Measurements from ENCODE around the gene CNOT9. TPM values are rescaled to one million over a fixed set of nuclear protein-coding genes. Genes with fewer than 3 reads are reported as not detected.

Gene CNOT9
- total and polyA plus RNA-seq, 7 experiments from 2014 or later: 13.7 to 99.6 (median 46.4) TPM

DNA sequence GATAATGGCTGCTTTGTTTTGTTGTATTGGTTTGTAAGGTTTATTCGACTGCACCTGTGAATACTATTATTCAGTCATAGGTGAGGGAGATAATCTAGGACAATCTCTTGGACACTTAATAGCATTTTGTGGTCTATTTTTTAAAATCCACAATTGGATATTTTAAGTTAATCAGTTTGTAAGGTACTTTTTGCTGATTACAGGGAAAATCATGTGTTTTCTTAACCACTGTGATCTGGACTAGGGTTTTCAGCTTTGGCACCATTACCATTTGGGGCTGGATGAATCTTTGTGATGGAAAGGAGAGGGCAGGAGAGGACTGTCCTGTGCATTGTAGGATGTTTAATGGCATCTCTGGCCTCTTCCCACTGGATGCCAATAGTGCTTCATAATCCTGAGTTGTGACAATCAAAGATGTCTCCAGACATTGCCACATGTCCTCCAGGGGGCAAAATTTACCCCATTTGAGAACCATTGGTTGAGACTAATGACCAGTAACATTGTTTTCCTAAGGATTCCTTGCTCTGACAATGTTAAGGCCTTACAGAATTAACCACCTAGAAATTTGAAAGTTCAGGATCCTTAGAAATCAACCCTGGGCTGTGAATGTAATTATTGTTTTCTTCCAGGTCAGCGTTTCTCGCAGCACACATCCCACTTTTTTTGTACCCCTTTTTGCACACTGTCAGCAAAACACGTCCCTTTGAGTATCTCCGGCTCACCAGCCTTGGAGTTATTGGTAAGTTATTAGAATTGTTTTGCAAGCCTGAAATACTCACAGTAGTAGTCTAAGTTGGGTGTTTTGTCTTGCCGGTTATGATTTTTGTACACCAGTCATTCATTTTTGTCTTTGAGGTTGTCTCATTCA is 15.6 kb downstream of the CNOT9 start:
- H3K36me3 Mint-ChIP-seq: peaks cover 0 to 36% (median 26%) of the 10 kb centered on the region in 5 donors
- Histone ChIP-seq H3K27me3 (ENCODE audit: control insufficient read depth in 2 of 2, insufficient read depth in 2 of 2, low read length in 2 of 2) (no peaks in the 10 kb centered on the region), H3K4me3 (ENCODE audit: low read length) (no peak overlapping the region), H3K4me1 (ENCODE audit: control insufficient read depth in 2 of 2, insufficient read depth in 2 of 2, low read length in 2 of 2) (no peaks in the 10 kb centered on the region), H3K27ac (ENCODE audit: low read depth, low read length) (no peak overlapping the region), H3K9me3 (ENCODE audit: control insufficient read depth in 2 of 3, low read length in 3 of 3) (no peaks in the 10 kb centered on the region), H3K36me3 (ENCODE audit: control insufficient read depth in 2 of 3, insufficient read depth in 3 of 3, low read length in 3 of 3) (peaks cover 15 to 66% (median 16%) of the 10 kb centered on the region in 3 experiments)
- no peaks in the 10 kb centered on the region for H3K27me3 Mint-ChIP-seq
- intact Hi-C loops (cut with micrococcal nuclease): loop anchor here in 1 of 2 donors (2.0 kb wide), 1 partner anchor 15 kb away; the partner anchor contains the start of genes CNOT9 and USP37
- no peak for DNase-seq
- no peak overlapping the region for H3K4me3 Mint-ChIP-seq
- no peaks in the 10 kb centered on the region for H3K9me3 Mint-ChIP-seq
- ATAC-seq: no peak
- ChIA-PET CTCF (no interaction called here), POLR2A (no interaction called here)
- peaks cover 0 to 27% (median 7%) of the 10 kb centered on the region in 7 donors for H3K4me1 Mint-ChIP-seq
- H3K27ac Mint-ChIP-seq: peak overlapping the region in 1 of 9 donors; percentile 56

DNA sequence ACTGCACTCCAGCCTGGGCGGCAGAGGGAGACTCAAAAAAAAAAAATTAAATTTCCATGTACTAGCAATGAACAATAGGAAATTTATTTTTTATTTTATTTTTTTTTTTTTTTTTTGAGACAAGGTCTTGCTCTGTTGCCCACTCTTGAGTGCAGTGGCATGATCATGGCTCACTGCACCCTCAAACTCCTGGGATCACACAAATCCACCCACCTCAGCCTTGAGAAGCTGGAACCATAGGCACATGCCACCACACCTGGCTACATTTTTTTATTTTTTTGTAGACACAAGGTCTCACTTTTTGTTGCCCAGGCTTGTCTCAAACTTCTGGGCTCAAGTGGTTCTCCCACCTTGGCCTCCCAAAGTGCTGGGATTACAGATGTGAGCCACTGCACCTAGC is 16.9 kb downstream of the CNOT9 start:
- DNase-seq (no peak), ATAC-seq (no peak)
- intact Hi-C loops (cut with micrococcal nuclease): no loop called here
- Histone ChIP-seq H3K27me3 (ENCODE audit: control insufficient read depth in 2 of 2, insufficient read depth in 2 of 2, low read length in 2 of 2) (no peaks in the 10 kb centered on the region), H3K4me1 (ENCODE audit: control insufficient read depth in 2 of 2, insufficient read depth in 2 of 2, low read length in 2 of 2) (no peaks in the 10 kb centered on the region), H3K36me3 (ENCODE audit: control insufficient read depth in 2 of 3, insufficient read depth in 3 of 3, low read length in 3 of 3) (peaks cover 14 to 80% (median 19%) of the 10 kb centered on the region in 3 experiments), H3K4me3 (ENCODE audit: low read length) (no peak overlapping the region), H3K27ac (ENCODE audit: low read depth, low read length) (no peak overlapping the region), H3K9me3 (ENCODE audit: control insufficient read depth in 2 of 3, low read length in 3 of 3) (no peaks in the 10 kb centered on the region)
- Mint-ChIP-seq H3K9me3 (no peaks in the 10 kb centered on the region), H3K36me3 (peaks cover 4 to 41% (median 29%) of the 10 kb centered on the region in 5 donors), H3K4me1 (peaks cover 0 to 23% (median 3%) of the 10 kb centered on the region in 7 donors), H3K27me3 (no peaks in the 10 kb centered on the region), H3K4me3 (no peak overlapping the region), H3K27ac (peak overlapping the region in 1 of 9 donors; percentile 11)
- CTCF ChIA-PET: no interaction called here
- POLR2A ChIA-PET: no interaction called here

DNA sequence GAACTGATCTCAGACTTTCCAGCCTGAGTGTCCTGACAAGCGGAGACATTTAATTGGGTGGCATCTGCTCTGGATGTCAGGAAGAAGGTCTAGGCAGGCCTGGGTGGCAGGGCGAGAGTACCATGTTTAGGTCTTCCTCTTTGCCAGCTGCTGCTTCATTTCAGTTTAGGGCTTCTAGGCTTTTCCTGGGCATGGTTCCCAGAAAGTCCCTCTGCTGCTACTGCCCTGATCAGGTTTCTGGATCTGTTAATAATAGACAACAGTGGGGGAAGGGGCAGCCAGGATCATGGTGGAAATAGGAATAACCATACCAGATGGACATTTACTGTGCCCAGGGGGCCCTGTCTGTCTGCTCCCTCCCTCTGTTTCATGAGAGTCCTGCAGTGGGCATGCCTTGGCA is 36.8 kb downstream of the CNOT9 start:
- intact Hi-C loops (cut with micrococcal nuclease): no loop called here
- Histone ChIP-seq H3K4me1 (ENCODE audit: control insufficient read depth in 2 of 2, insufficient read depth in 2 of 2, low read length in 2 of 2) (no peaks in the 10 kb centered on the region), H3K4me3 (ENCODE audit: low read length) (no peak overlapping the region), H3K36me3 (ENCODE audit: control insufficient read depth in 2 of 3, insufficient read depth in 3 of 3, low read length in 3 of 3) (no peaks in the 10 kb centered on the region), H3K27me3 (ENCODE audit: control insufficient read depth in 2 of 2, insufficient read depth in 2 of 2, low read length in 2 of 2) (no peaks in the 10 kb centered on the region), H3K9me3 (ENCODE audit: control insufficient read depth in 2 of 3, low read length in 3 of 3) (no peaks in the 10 kb centered on the region), H3K27ac (ENCODE audit: low read depth, low read length) (no peak overlapping the region)
- Mint-ChIP-seq H3K36me3 (no peaks in the 10 kb centered on the region), H3K27me3 (peaks cover 13 to 18% (median 15%) of the 10 kb centered on the region in 5 donors), H3K4me1 (peaks cover 0 to 2% (median 0%) of the 10 kb centered on the region in 7 donors), H3K9me3 (no peaks in the 10 kb centered on the region), H3K4me3 (no peak overlapping the region), H3K27ac (no peak overlapping the region)
- DNase-seq (no peak), ATAC-seq (no peak)
- POLR2A ChIA-PET: no interaction called here
- CTCF ChIA-PET: no interaction called here

DNA sequence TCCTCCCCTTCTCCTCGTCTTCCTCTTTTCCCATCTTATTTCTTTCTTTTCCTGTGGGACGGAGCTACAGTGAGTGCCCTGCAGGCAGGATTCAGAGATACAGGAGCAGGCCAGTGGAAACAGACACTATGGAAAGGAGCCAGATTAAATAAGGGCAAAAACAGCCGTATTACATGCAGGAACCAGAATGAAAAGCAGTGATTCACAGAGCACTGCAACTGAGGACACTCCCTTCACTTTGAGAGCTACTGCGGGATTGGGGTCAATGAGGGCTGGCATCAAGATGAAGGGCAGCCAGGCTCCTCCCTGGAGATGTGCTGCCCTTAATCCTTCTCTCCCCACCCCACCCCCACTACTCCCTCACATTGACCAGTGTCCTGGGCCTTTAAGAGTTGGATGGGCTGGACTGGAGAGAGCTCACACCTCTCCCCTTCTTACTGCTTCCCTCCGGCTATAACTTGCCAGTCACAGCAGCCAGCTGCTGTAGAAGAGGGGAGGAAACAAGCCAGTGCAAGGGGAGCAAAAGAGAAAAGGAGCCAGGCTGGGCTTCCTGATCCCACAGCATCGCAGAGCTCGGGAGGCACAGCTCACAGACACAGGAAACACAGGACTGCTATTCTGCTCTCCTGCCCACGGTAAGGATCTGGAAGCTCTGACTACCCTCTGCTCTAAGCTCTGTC is 38.9 kb downstream of the CNOT9 start, which contains the start of gene PLCD4:
Gene PLCD4, plus strand, starts transcription at position 464 of the 680 bp plus-strand sequence. CDS start 7,841 bp downstream, outside the sequence.
- POLR2A ChIA-PET: interaction anchor here (0.7 kb wide), 1 partner anchor 15 kb away, joined by 4 read pairs; no protein-coding TSS in a partner anchor
- Histone ChIP-seq H3K9me3 (ENCODE audit: control insufficient read depth in 2 of 3, low read length in 3 of 3) (no peaks in the 10 kb centered on the region), H3K27ac (ENCODE audit: low read depth, low read length) (no peak within 1 kb of the TSS), H3K4me1 (ENCODE audit: control insufficient read depth in 2 of 2, insufficient read depth in 2 of 2, low read length in 2 of 2) (no peaks in the 10 kb centered on the region), H3K4me3 (ENCODE audit: low read length) (no peak within 1 kb of the TSS), H3K36me3 (ENCODE audit: control insufficient read depth in 2 of 3, insufficient read depth in 3 of 3, low read length in 3 of 3) (no peaks in the 10 kb centered on the region), H3K27me3 (ENCODE audit: control insufficient read depth in 2 of 2, insufficient read depth in 2 of 2, low read length in 2 of 2) (no peaks in the 10 kb centered on the region)
- no peak for DNase-seq
- H3K9me3 Mint-ChIP-seq: no peaks in the 10 kb centered on the region
- H3K4me3 Mint-ChIP-seq: no peak within 1 kb of the TSS
- peaks cover 13 to 22% (median 15%) of the 10 kb centered on the region in 5 donors for H3K27me3 Mint-ChIP-seq
- no peaks in the 10 kb centered on the region for H3K36me3 Mint-ChIP-seq
- no peak within 1 kb of the TSS for H3K27ac Mint-ChIP-seq
- intact Hi-C loops (cut with micrococcal nuclease): no loop called here
- H3K4me1 Mint-ChIP-seq: no peaks in the 10 kb centered on the region
- CTCF ChIA-PET: interaction anchor here (0.6 kb wide), 2 partner anchors 37 to 471 kb away, joined by 3 to 4 read pairs; no protein-coding TSS in a partner anchor
- no peak for ATAC-seq

DNA sequence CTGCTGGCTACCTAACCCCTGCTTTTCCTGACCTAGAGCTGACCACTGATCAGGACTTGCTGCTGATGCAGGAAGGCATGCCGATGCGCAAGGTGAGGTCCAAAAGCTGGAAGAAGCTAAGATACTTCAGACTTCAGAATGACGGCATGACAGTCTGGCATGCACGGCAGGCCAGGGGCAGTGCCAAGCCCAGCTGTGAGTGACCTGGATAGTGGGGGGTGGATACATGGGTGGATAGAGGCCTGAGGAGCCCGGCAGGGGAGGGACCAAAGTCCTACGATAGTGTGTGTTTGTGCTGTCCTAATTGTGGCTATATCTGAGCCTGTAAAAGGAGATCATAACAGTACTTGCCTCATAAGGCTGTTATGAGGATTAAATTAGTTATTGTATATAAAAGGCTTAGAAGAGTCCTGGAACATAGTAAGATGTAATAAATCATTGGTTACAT is 47.3 kb downstream of the CNOT9 start:
- H3K27me3 ChIP-seq (ENCODE audit: control insufficient read depth in 2 of 2, insufficient read depth in 2 of 2, low read length in 2 of 2): no peaks in the 10 kb centered on the region
- H3K4me1 ChIP-seq (ENCODE audit: control insufficient read depth in 2 of 2, insufficient read depth in 2 of 2, low read length in 2 of 2): no peaks in the 10 kb centered on the region
- H3K27ac ChIP-seq (ENCODE audit: low read depth, low read length): no peak overlapping the region
- intact Hi-C loops (cut with micrococcal nuclease): no loop called here
- peaks cover 0 to 2% (median 0%) of the 10 kb centered on the region in 7 donors for H3K4me1 Mint-ChIP-seq
- no peak overlapping the region for H3K4me3 Mint-ChIP-seq
- H3K9me3 Mint-ChIP-seq: no peaks in the 10 kb centered on the region
- no peaks in the 10 kb centered on the region for H3K9me3 ChIP-seq (ENCODE audit: control insufficient read depth in 2 of 3, low read length in 3 of 3)
- no peaks in the 10 kb centered on the region for H3K36me3 ChIP-seq (ENCODE audit: control insufficient read depth in 2 of 3, insufficient read depth in 3 of 3, low read length in 3 of 3)
- ChIA-PET POLR2A (interaction anchor here (0.6 kb wide), 1 partner anchor 257 kb away, joined by 3 read pairs; no protein-coding TSS in a partner anchor), CTCF (no interaction called here)
- H3K4me3 ChIP-seq (ENCODE audit: low read length): no peak overlapping the region
- H3K27ac Mint-ChIP-seq: no peak overlapping the region
- H3K36me3 Mint-ChIP-seq: no peaks in the 10 kb centered on the region
- DNase-seq (no peak), ATAC-seq (no peak)
- peaks cover 0 to 4% (median 0%) of the 10 kb centered on the region in 5 donors for H3K27me3 Mint-ChIP-seq

DNA sequence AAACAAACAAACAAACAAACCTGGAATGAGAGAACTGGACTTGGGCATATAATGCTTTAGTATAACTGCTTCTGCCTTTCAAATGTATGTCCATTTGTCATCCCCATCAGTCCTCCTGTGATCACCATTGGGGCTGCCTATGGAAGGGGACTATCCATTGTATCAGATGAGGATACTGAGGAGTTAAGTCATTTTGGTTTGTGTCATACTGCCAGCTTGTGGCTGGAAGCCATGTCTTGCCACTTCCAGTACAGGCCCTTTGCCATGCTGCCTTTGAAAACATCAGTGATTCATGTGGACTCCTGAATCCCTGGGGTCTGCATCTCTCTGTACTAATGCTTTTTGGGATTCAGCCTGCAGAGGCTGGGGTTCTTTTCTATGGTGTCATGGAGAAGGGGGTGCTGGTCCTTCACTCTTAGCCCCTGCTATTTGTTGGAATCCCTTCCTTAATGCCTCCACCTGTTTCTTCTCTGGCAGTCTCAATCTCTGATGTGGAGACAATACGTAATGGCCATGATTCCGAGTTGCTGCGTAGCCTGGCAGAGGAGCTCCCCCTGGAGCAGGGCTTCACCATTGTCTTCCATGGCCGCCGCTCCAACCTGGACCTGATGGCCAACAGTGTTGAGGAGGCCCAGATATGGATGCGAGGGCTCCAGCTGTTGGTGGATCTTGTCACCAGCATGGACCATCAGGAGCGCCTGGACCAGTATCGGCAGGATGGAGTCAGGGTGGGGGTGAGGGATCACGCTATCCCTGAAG is 49.6 kb downstream of the CNOT9 start:
- no peaks in the 10 kb centered on the region for H3K27me3 ChIP-seq (ENCODE audit: control insufficient read depth in 2 of 2, insufficient read depth in 2 of 2, low read length in 2 of 2)
- ChIA-PET POLR2A (no interaction called here), CTCF (no interaction called here)
- H3K4me3 ChIP-seq (ENCODE audit: low read length): no peak overlapping the region
- no peak overlapping the region for H3K4me3 Mint-ChIP-seq
- no peak for DNase-seq
- no peaks in the 10 kb centered on the region for H3K9me3 ChIP-seq (ENCODE audit: control insufficient read depth in 2 of 3, low read length in 3 of 3)
- no peak for ATAC-seq
- H3K27me3 Mint-ChIP-seq: peaks cover 0 to 4% (median 0%) of the 10 kb centered on the region in 5 donors
- H3K4me1 ChIP-seq (ENCODE audit: control insufficient read depth in 2 of 2, insufficient read depth in 2 of 2, low read length in 2 of 2): no peaks in the 10 kb centered on the region
- no peaks in the 10 kb centered on the region for H3K9me3 Mint-ChIP-seq
- no peaks in the 10 kb centered on the region for H3K36me3 ChIP-seq (ENCODE audit: control insufficient read depth in 2 of 3, insufficient read depth in 3 of 3, low read length in 3 of 3)
- peaks cover 0 to 4% (median 3%) of the 10 kb centered on the region in 7 donors for H3K4me1 Mint-ChIP-seq
- H3K27ac ChIP-seq (ENCODE audit: low read depth, low read length): no peak overlapping the region
- no peak overlapping the region for H3K27ac Mint-ChIP-seq
- H3K36me3 Mint-ChIP-seq: peaks cover 0 to 6% (median 0%) of the 10 kb centered on the region in 5 donors
- intact Hi-C loops (cut with micrococcal nuclease): no loop called here

Data from naive thymus-derived CD4-positive, alpha-beta T cell (primary cell).